Measurements from ENCODE around the gene HEMK1.

DNA sequence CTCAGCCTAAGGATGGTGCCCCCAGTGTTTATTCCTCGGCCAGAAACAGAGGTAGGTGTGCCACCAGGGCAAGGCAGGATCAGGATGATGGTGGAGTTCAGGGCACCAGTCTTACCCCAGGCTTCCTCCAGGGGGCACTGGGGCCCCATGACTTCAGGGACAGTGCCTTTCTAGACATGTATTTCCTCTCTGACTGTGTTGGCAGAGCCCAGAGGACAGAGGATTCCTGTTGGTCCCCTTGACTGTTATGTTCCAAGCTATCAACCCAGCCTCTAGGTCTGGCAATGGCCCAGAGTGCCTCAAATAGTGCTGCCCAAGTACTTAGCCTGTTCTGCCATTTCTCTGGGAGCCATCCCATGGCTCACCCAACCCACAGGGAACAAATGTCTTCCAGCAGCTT is 2.8 kb downstream of the HEMK1 start:
- TF ChIP-seq, protein P1, sequence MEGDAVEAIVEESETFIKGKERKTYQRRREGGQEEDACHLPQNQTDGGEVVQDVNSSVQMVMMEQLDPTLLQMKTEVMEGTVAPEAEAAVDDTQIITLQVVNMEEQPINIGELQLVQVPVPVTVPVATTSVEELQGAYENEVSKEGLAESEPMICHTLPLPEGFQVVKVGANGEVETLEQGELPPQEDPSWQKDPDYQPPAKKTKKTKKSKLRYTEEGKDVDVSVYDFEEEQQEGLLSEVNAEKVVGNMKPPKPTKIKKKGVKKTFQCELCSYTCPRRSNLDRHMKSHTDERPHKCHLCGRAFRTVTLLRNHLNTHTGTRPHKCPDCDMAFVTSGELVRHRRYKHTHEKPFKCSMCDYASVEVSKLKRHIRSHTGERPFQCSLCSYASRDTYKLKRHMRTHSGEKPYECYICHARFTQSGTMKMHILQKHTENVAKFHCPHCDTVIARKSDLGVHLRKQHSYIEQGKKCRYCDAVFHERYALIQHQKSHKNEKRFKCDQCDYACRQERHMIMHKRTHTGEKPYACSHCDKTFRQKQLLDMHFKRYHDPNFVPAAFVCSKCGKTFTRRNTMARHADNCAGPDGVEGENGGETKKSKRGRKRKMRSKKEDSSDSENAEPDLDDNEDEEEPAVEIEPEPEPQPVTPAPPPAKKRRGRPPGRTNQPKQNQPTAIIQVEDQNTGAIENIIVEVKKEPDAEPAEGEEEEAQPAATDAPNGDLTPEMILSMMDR (conservative IDR thresholded peaks at IDR 0.05): peak; percentile 78
- TF ChIP-seq ZFX (IDR thresholded peaks at IDR 0.05): no peak
